ENCODE measurements around the gene CAMKK1. TPM values are rescaled to one million over a fixed set of nuclear protein-coding genes. Genes with fewer than 3 reads are reported as not detected.

Gene CAMKK1
- 11.8 and 29.1 TPM in 2 replicates for total RNA-seq (2011; cell fraction: chromatin; rRNA removed; ENCODE audit: low replicate concordance)
- 17.0 TPM in 2 replicates for total RNA-seq (2011; cell fraction: nucleolus; rRNA removed)
- total RNA-seq (2011; cell fraction: nucleoplasm; rRNA removed), result 12.7 and 13.1 TPM in 2 replicates
- total RNA-seq (2014; rRNA removed) (4.9 and 6.2 TPM in 2 replicates), total RNA-seq (2014; rRNA removed; fragmentation: Illumina TruSeq; extraction: Trizol) (1.7 and 2.2 TPM in 2 replicates), total RNA-seq (2015; rRNA removed; fragmentation: Illumina TruSeq; extraction: Trizol) (4.4 and 4.5 TPM in 2 replicates), total RNA-seq (2021) (6.7 and 7.5 TPM in 2 replicates), polyA plus RNA-seq (2011; rRNA removed) (5.7 and 6.5 TPM in 2 replicates), polyA plus RNA-seq (2014; fragmentation: Illumina TruSeq; extraction: Trizol) (5.1 and 6.5 TPM in 2 replicates), polyA plus RNA-seq (2014; fragmentation: Nextera tagmentation; extraction: Ambion mirVana) (under 1 TPM; 0.34 to 0.59 TPM), polyA plus RNA-seq (2014; rRNA removed) (6.1 and 7.4 TPM in 2 replicates), polyA minus RNA-seq (2011; rRNA and poly(A)+ RNA removed) (3.5 and 4.8 TPM in 2 replicates), Bru-seq, nascent RNA (percentile 54 among the genes with signal in this experiment), BruChase-seq, experiment 1, labeled RNA remaining after a 2-hour chase (percentile 50 among the genes with signal in this experiment), BruChase-seq, experiment 2, labeled RNA remaining after a 6-hour chase (percentile 51 among the genes with signal in this experiment)
- 5.0 and 7.4 TPM in 2 replicates for polyA plus RNA-seq (2011; cell fraction: cytosol; rRNA removed)
- polyA plus RNA-seq (2011; cell fraction: nucleus; rRNA removed), result 17.5 and 25.4 TPM in 2 replicates
- 4.1 and 4.9 TPM in 2 replicates for polyA plus RNA-seq (2012)
- 3.2 and 4.5 TPM in 2 replicates for polyA minus RNA-seq (2011; cell fraction: cytosol; rRNA and poly(A)+ RNA removed)
- polyA minus RNA-seq (2011; cell fraction: nucleus; rRNA and poly(A)+ RNA removed), result 7.5 and 8.2 TPM in 2 replicates
- long read RNA-seq, experiment 1, partial matches to known transcripts, result 24 of 29 reads
- long read RNA-seq, experiment 1, other reads (novel, unspliced or antisense), result 4 of 29 reads
- long read RNA-seq, experiment 2, partial matches to known transcripts, result 2 of 5 reads
- long read RNA-seq, experiment 2, other reads (novel, unspliced or antisense), result 2 of 5 reads
- long read RNA-seq, experiment 3, partial matches to known transcripts, result 1 of 2 reads
- long read RNA-seq, experiment 3, other reads (novel, unspliced or antisense), result 1 of 2 reads

DNA sequence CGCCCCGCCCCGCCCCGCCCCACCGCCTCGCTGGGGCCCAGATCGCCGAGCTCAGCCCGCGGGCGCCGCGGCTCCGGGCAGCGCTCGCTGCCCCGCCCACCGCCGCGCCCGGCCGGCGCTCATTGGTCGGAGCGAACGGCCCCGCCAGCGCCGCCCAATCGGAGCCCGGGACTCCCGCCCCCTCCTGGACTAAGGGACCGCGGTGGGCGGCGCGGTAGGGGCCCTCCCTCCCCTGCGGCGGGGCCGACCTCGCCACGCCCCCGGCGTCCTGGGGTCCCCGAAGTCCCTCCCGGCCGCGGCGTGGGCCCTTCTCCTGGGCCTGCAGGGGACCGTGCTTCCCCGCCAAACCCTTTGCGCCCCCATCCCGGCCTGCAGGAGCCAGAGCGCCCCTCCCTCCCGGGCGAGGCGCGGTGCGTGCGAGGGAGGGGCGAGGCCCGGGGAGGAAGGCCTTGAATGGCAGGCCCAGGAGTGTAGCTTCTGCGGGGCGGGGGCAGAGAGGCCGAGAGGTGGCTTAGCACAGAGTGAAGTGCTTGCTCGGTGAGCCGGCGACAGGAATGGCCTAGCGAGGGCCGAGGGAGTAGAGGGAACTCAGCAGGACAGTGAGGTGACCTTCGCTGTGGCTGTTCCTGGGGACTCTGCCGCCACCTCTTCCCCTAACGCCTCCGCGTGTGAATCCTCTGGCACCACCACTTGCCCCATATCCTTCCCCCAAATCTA, at the start of gene CAMKK1:
TSS of gene CAMKK1 (minus strand) at position 51 of the 717 bp plus-strand sequence. CDS start 7,366 bp downstream, outside the sequence.
- H3K27me3 ChIP-seq (ENCODE audit: control insufficient read depth in 2 of 2, insufficient read depth in 2 of 2, low read length in 2 of 2), result no peaks in the 10 kb centered on the region
- no TSS peak for BruUV-seq (replicated peaks)
- H3K9me3 ChIP-seq (replicated peaks; ENCODE audit: control insufficient read depth, insufficient read depth, low read depth, low read length), result no peaks in the 10 kb centered on the region
- ChIA-PET CTCF (ENCODE audit: low intra/inter-chr PET ratio) (interaction anchor here (0.7 kb wide), 1 partner anchor 114 kb away, joined by 3 read pairs; no protein-coding TSS in a partner anchor), POLR2A (interaction anchor here (0.7 to 2.5 kb wide), 2 partner anchors 21 to 228 kb away, joined by 3 to 9 read pairs; no protein-coding TSS in a partner anchor)
- peaks cover 24% of the 10 kb centered on the region; the same call in 2 of the 3 replicates for H3K79me2 ChIP-seq (ENCODE audit: control insufficient read depth, insufficient read depth, low read length)
- H3K4me3 ChIP-seq, result peak within 1 kb of the TSS; percentile 61
- DNase-seq (ENCODE audit: extremely low read depth in 1 of 4, low spot score in 3 of 4) (peak; percentile 91 to 97 (median 96)), FAIRE-seq (peak; percentile 90), ATAC-seq (peak; percentile 91)
- H3K4me1 ChIP-seq (replicated peaks in 1 of 2; ENCODE audit: control insufficient read depth in 2 of 2, insufficient read depth in 2 of 2, low read length in 2 of 2), result peaks cover 24 to 69% of the 10 kb centered on the region in 2 experiments
- peak within 1 kb of the TSS; percentile 95 for H2AFZ ChIP-seq (ENCODE audit: low read depth, low read length)
- intact Hi-C loops (cut with micrococcal nuclease) (no loop called here), in situ Hi-C loops (cut with MboI) (no loop called here)
- H3K9me1 ChIP-seq (ENCODE audit: control insufficient read depth, insufficient read depth, low read length), result no peaks in the 10 kb centered on the region
- peak within 1 kb of the TSS; percentile 78 for H3K27ac ChIP-seq (ENCODE audit: extremely low read depth, low read depth, low read length)
- H3K4me2 ChIP-seq (ENCODE audit: insufficient read depth, low read length), result peak within 1 kb of the TSS; percentile 81
- H4K20me1 ChIP-seq (replicated peaks; ENCODE audit: control insufficient read depth, insufficient read depth, low read length), result no peaks in the 10 kb centered on the region
- H3K9ac ChIP-seq (ENCODE audit: insufficient read depth in 1 of 2, low read depth in 2 of 2, low read length in 2 of 2), result peak within 1 kb of the TSS; percentile 69 to 90
- no peaks in the 10 kb centered on the region for H3K36me3 ChIP-seq (ENCODE audit: control insufficient read depth, insufficient read depth, low read length)
- WGBS (ENCODE audit: insufficient coverage, low coverage, missing lambda C conversion rate), result 4% methylated on average over 13 of the region's 75 CpGs
- TF ChIP-seq TAF15 (IDR thresholded peaks at IDR 0.05; ENCODE audit: low read depth, low read length), result no peak
- no peak for TF ChIP-seq ZNF584 (CRISPR knock-in tag; IDR thresholded peaks at IDR 0.05; ENCODE audit: low read depth)
- no peak for TF ChIP-seq ZNF764 (CRISPR knock-in tag; IDR thresholded peaks at IDR 0.05; ENCODE audit: low read depth)
- no peak for TF ChIP-seq MECOM (CRISPR knock-in tag; IDR thresholded peaks at IDR 0.05)
- TF ChIP-seq U2AF2 (optimal IDR thresholded peaks at IDR 0.05; ENCODE audit: low read depth, low read length), result no peak
- TF ChIP-seq ARID1B (IDR thresholded peaks at IDR 0.05), result no peak
- no peak for TF ChIP-seq PTRF (tag; IDR thresholded peaks at IDR 0.05)
- peak; percentile 13 for TF ChIP-seq RBBP5 (IDR thresholded peaks at IDR 0.05; ENCODE audit: borderline replicate concordance, insufficient read depth, low read length, poor library complexity, severe bottlenecking)
- no peak for TF ChIP-seq KLF6 (CRISPR knock-in tag; IDR thresholded peaks at IDR 0.05; ENCODE audit: borderline replicate concordance)
- TF ChIP-seq NELFE (IDR thresholded peaks at IDR 0.05; ENCODE audit: insufficient read depth, insufficient read length), result no peak
- no peak for TF ChIP-seq ETV6 (IDR thresholded peaks at IDR 0.05; ENCODE audit: borderline replicate concordance in 1 of 2, low read depth in 2 of 2, low read length in 1 of 2)
- no peak for TF ChIP-seq ETV6 (CRISPR knock-in tag; IDR thresholded peaks at IDR 0.05; ENCODE audit: borderline replicate concordance)
- TF ChIP-seq, protein P1, sequence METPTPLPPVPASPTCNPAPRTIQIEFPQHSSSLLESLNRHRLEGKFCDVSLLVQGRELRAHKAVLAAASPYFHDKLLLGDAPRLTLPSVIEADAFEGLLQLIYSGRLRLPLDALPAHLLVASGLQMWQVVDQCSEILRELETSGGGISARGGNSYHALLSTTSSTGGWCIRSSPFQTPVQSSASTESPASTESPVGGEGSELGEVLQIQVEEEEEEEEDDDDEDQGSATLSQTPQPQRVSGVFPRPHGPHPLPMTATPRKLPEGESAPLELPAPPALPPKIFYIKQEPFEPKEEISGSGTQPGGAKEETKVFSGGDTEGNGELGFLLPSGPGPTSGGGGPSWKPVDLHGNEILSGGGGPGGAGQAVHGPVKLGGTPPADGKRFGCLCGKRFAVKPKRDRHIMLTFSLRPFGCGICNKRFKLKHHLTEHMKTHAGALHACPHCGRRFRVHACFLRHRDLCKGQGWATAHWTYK (CRISPR knock-in tag; IDR thresholded peaks at IDR 0.05), result peak; percentile 69
- no peak for TF ChIP-seq ZC3H11A (IDR thresholded peaks at IDR 0.05; ENCODE audit: low read depth, low read length)
- TF ChIP-seq HSF4 (CRISPR knock-in tag; IDR thresholded peaks at IDR 0.05; ENCODE audit: borderline replicate concordance), result no peak
